Ascending aorta (tissue), 2 donors: Measurements from ENCODE around the gene GUCD1. TPM values are rescaled to one million over a fixed set of nuclear protein-coding genes. Genes with fewer than 3 reads are reported as not detected.

ENCODE experiments used
- DNase-seq, 2 donors: peaks; one replicate each; pipeline ENCODE4 v3.0.0-alpha.2; 2019; ENCODE audit warnings: low spot score in 2 of 2
- H3K27ac ChIP-seq, 2 donors: fragments of 200-600 bp; sonication (generic); one replicate each; pipeline ENCODE4 v1.5.1; 2016 to 2017; ENCODE audit warnings: mild to moderate bottlenecking in 1 of 2
- H3K27me3 ChIP-seq: fragments of 200-600 bp; sonication (generic); one replicate; pipeline ENCODE4 v1.5.1; 2017
- H3K36me3 ChIP-seq, 2 donors: fragments of 200-600 bp; sonication (generic); one replicate each; pipeline ENCODE4 v1.5.1; 2016
- H3K4me1 ChIP-seq, 2 donors: fragments of 200-600 bp; sonication (generic); one replicate each; pipeline ENCODE4 v1.5.1; 2016 to 2017; ENCODE audit warnings: mild to moderate bottlenecking in 1 of 2
- H3K4me3 ChIP-seq, 2 donors: fragments of 200-600 bp; sonication (generic); one replicate each; pipeline ENCODE4 v1.5.1; 2016 to 2017; ENCODE audit warnings: mild to moderate bottlenecking in 1 of 2
- H3K9me3 ChIP-seq, 2 donors: fragments of 200-600 bp; sonication (generic); one replicate each; pipeline ENCODE4 v1.5.1; 2016
- CTCF ChIP-seq, 3 experiments: fragments of 200-600 bp in 2 of 3; fragments of 450-650 bp in 1 of 3; sonication (generic) in 2 of 3; IDR thresholded peaks; one replicate each; pipeline ENCODE4 v1.5.1; 2016 to 2019; ENCODE audit warnings: antibody characterized with exemption in 3 of 3, mild to moderate bottlenecking in 1 of 3, moderate library complexity in 1 of 3
- intact Hi-C: fragments of 100-400 bp; cut with DNase I; formaldehyde crosslinking; loops from one replicate; pipeline ENCODE4 v1.15.1; 2023
- total RNA-seq: library from RNA; depleted of rRNA; stranded (reverse); fragments of >200 nt; gene quantifications from one replicate; pipeline ENCODE4 v1.1.0, GENCODE V29; 2016

The GUCD1 gene
- total RNA-seq, 1 donor from 2014 or later: 80.0 TPM

- no peak for DNase-seq
- H3K27me3 ChIP-seq: no peaks in the 10 kb centered on the region
- H3K36me3 ChIP-seq: peaks cover 9 to 36% of the 10 kb centered on the region in 2 donors
- H3K9me3 ChIP-seq: no peaks in the 10 kb centered on the region
- TF ChIP-seq CTCF (IDR thresholded peaks at IDR 0.05): no peak
- no peak overlapping the region for H3K27ac ChIP-seq
- H3K4me3 ChIP-seq: no peak overlapping the region
- H3K4me1 ChIP-seq: peaks cover 6 to 7% of the 10 kb centered on the region in 2 donors
- intact Hi-C loops: no loop called here
Observed at GRCh38 chr22:24588757-24589481, 34.0 kb upstream of the GUCD1 start.

- peaks cover 9 to 36% of the 10 kb centered on the region in 2 donors for H3K36me3 ChIP-seq
- no peak overlapping the region for H3K27ac ChIP-seq
- H3K4me1 ChIP-seq: peaks cover 1 to 6% of the 10 kb centered on the region in 2 donors
- H3K4me3 ChIP-seq: no peak overlapping the region
- DNase-seq: no peak
- intact Hi-C loops: no loop called here
- no peaks in the 10 kb centered on the region for H3K27me3 ChIP-seq
- H3K9me3 ChIP-seq: no peaks in the 10 kb centered on the region
- TF ChIP-seq CTCF (IDR thresholded peaks at IDR 0.05): no peak
Observed at GRCh38 chr22:24588381-24588756, 33.4 kb upstream of the GUCD1 start.

DNA sequence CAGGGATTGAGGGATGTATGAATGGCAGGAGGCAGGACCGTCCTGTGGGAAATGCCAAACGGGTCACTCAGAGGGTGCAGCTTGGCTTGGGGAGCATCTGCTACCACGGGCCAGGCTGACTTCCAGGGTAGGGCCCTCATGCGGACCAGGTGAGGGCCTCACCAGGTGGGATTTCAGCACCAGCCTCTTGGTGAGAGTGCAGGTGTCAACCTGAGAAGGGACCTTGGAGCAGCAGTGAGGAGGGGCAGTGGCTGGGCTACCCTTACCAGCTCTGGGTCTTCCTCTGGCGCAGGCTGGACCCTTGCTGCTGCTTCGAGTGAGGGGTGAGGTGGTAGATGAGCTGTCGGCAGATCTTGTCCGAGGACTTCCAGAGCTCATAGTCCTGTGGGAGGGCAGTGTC, 33.0 kb upstream of the GUCD1 start:
- H3K27me3 ChIP-seq: no peaks in the 10 kb centered on the region
- no peak overlapping the region for H3K4me3 ChIP-seq
- H3K9me3 ChIP-seq: no peaks in the 10 kb centered on the region
- no peak for DNase-seq
- no peak overlapping the region for H3K27ac ChIP-seq
- peaks cover 0 to 7% of the 10 kb centered on the region in 2 donors for H3K4me1 ChIP-seq
- TF ChIP-seq CTCF (IDR thresholded peaks at IDR 0.05): no peak
- intact Hi-C loops: no loop called here
- H3K36me3 ChIP-seq: peaks cover 9 to 36% of the 10 kb centered on the region in 2 donors

GRCh38 chr22:24587251-24587650, 32.3 kb upstream of the GUCD1 start:
- TF ChIP-seq CTCF (IDR thresholded peaks at IDR 0.05): no peak
- H3K4me3 ChIP-seq: no peak overlapping the region
- H3K27me3 ChIP-seq: no peaks in the 10 kb centered on the region
- peaks cover 9 to 36% of the 10 kb centered on the region in 2 donors for H3K36me3 ChIP-seq
- intact Hi-C loops: no loop called here
- H3K4me1 ChIP-seq: peaks cover 0 to 8% of the 10 kb centered on the region in 2 donors
- no peak for DNase-seq
- H3K9me3 ChIP-seq: no peaks in the 10 kb centered on the region
- H3K27ac ChIP-seq: no peak overlapping the region

GRCh38 chr22:24585927-24586546, 31.1 kb upstream of the GUCD1 start:
- Histone ChIP-seq H3K36me3 (peaks cover 9 to 36% of the 10 kb centered on the region in 2 donors), H3K4me1 (peaks cover 0 to 8% of the 10 kb centered on the region in 2 donors), H3K9me3 (no peaks in the 10 kb centered on the region), H3K27me3 (no peaks in the 10 kb centered on the region), H3K4me3 (no peak overlapping the region), H3K27ac (no peak overlapping the region)
- intact Hi-C loops: no loop called here
- DNase-seq: no peak
- no peak for TF ChIP-seq CTCF (IDR thresholded peaks at IDR 0.05)
